H1 (cell line): ENCODE measurements around the gene PLBD2. TPM values are rescaled to one million over a fixed set of nuclear protein-coding genes. Genes with fewer than 3 reads are reported as not detected.

ENCODE experiments used
- CTCF ChIA-PET: fragments of 300-600 bp; sonication (Branson Sonifier 250); formaldehyde crosslinking; loops from one replicate; lab custom pipeline; 2021; ENCODE audit not compliant: partially characterized antibody; lab: Charles Lee
- POLR2A ChIA-PET: fragments of 300-600 bp; sonication (Branson Sonifier 250); formaldehyde crosslinking; loops from one replicate; lab custom pipeline; 2021; ENCODE audit warnings: inconsistent platforms; ENCODE audit not compliant: partially characterized antibody; lab: Charles Lee
- DNase-seq, 2 experiments: peaks; one replicate each; pipeline versions ENCODE4 v3.0.0 to v3.0.0-alpha.2; 2010 to 2022; ENCODE audit warnings: low spot score in 2 of 2, low read depth in 1 of 2, mixed read lengths in 1 of 2
- FAIRE-seq: peaks from 2 replicates; lab custom pipeline; 2011; peaks lifted over from hg19 to GRCh38; lab: Jason Lieb, UNC
- H2AFZ ChIP-seq: 2 replicates; pipeline ENCODE4 v1.8.1; 2012; ENCODE audit warnings: low read length, inconsistent platforms
- H2AK5ac ChIP-seq: 2 replicates; pipeline ENCODE4 v1.6.1; 2013; ENCODE audit warnings: low read depth, low read length
- H2BK120ac ChIP-seq: replicated peaks from 2 replicates; pipeline ENCODE3; 2013; ENCODE audit warnings: low read depth, low read length, inconsistent platforms
- H2BK12ac ChIP-seq: 2 replicates; pipeline ENCODE4 v1.6.1; 2013; ENCODE audit warnings: low read depth, low read length
- H2BK15ac ChIP-seq: 2 replicates; pipeline ENCODE4 v1.6.1; 2013; ENCODE audit warnings: low read length
- H2BK20ac ChIP-seq: 2 replicates; pipeline ENCODE4 v1.6.1; 2013; ENCODE audit warnings: low read length
- H2BK5ac ChIP-seq: 2 replicates; pipeline ENCODE4 v1.6.1; 2013; ENCODE audit warnings: low read depth, low read length
- H3K14ac ChIP-seq: 2 replicates; pipeline ENCODE4 v1.6.1; 2013; ENCODE audit warnings: inconsistent platforms; ENCODE audit not compliant: insufficient read length
- H3K18ac ChIP-seq: 2 replicates; pipeline ENCODE4 v1.6.1; 2013; ENCODE audit warnings: low read length; ENCODE audit errors: extremely low read depth
- H3K23ac ChIP-seq: 2 replicates; pipeline ENCODE4 v1.6.1; 2013; ENCODE audit warnings: inconsistent platforms; ENCODE audit not compliant: insufficient read length
- H3K23me2 ChIP-seq: 2 replicates; pipeline ENCODE4 v1.6.1; 2013; ENCODE audit warnings: low read depth, low read length
- H3K27ac ChIP-seq: 2 replicates; pipeline ENCODE4 v1.6.1; 2011; ENCODE audit warnings: low read depth, low read length, inconsistent platforms
- H3K27me3 ChIP-seq, 4 experiments: replicated peaks in 1 of 4; 1 replicate in 1 of 4; 2 replicates in 3 of 4; pipeline versions ENCODE4 v1.6.1 to v1.8.1; 2011 to 2013; ENCODE audit warnings: low read length in 3 of 4, mild to moderate bottlenecking in 3 of 4, inconsistent platforms in 2 of 4, mixed read lengths in 2 of 4, moderate library complexity in 1 of 4; ENCODE audit not compliant: control insufficient read depth in 3 of 4, insufficient read depth in 3 of 4; ENCODE audit errors: extremely low read depth in 1 of 4
- H3K36me3 ChIP-seq, 4 experiments: 2 replicates each; pipeline versions ENCODE4 v1.6.1 to v1.8.1; 2011 to 2013; ENCODE audit warnings: mild to moderate bottlenecking in 4 of 4, low read length in 3 of 4, moderate library complexity in 2 of 4, control low read depth in 1 of 4, inconsistent platforms in 1 of 4; ENCODE audit not compliant: insufficient read depth in 4 of 4, control insufficient read depth in 2 of 4
- H3K4ac ChIP-seq: replicated peaks from 2 replicates; pipeline ENCODE3; 2013; ENCODE audit warnings: low read length, low read depth, mixed read lengths, inconsistent platforms; ENCODE audit not compliant: insufficient read length
- H3K4me1 ChIP-seq, 4 experiments: replicated peaks in 1 of 4; 1 replicate in 1 of 4; 2 replicates in 3 of 4; pipeline versions ENCODE4 v1.6.1 to v1.8.1; 2011 to 2013; ENCODE audit warnings: low read length in 3 of 4, inconsistent platforms in 2 of 4, mixed read lengths in 1 of 4; ENCODE audit not compliant: insufficient read depth in 4 of 4, control insufficient read depth in 3 of 4
- H3K4me2 ChIP-seq, 2 experiments: 2 replicates each; pipeline versions ENCODE4 v1.6.1 to v1.8.1; 2011 to 2013; ENCODE audit warnings: low read depth in 2 of 2, low read length in 2 of 2, control low read depth in 1 of 2, inconsistent platforms in 1 of 2, mild to moderate bottlenecking in 1 of 2; ENCODE audit not compliant: insufficient read depth in 1 of 2
- H3K4me3 ChIP-seq, 4 experiments: fragments of 200-600, 300-600 bp in 1 of 4; sonication (generic), shearing (Covaris generic), sonication (Bioruptor Twin) in 1 of 4; 2 replicates each; pipeline versions ENCODE4 v1.5.1 to v1.8.1; 2011 to 2016; ENCODE audit warnings: low read length in 4 of 4, low read depth in 3 of 4, control low read depth in 2 of 4, inconsistent platforms in 2 of 4, mild to moderate bottlenecking in 2 of 4, mixed read lengths in 1 of 4, moderate library complexity in 1 of 4; ENCODE audit not compliant: insufficient read depth in 2 of 4; ENCODE audit errors: extremely low read depth in 1 of 4
- H3K56ac ChIP-seq: replicated peaks from 2 replicates; pipeline ENCODE3; 2013; ENCODE audit warnings: low read depth, mild to moderate bottlenecking, mixed read lengths, low read length, inconsistent platforms; ENCODE audit not compliant: insufficient read length
- H3K79me1 ChIP-seq: 2 replicates; pipeline ENCODE4 v1.6.1; 2013; ENCODE audit warnings: low read depth, low read length, control low read depth
- H3K79me2 ChIP-seq, 2 experiments: 2 replicates each; pipeline versions ENCODE4 v1.6.1 to v1.8.1; 2012 to 2013; ENCODE audit warnings: low read length in 2 of 2, mild to moderate bottlenecking in 2 of 2, inconsistent platforms in 1 of 2; ENCODE audit not compliant: insufficient read depth in 2 of 2, control insufficient read depth in 1 of 2
- H3K9ac ChIP-seq, 4 experiments: replicated peaks in 1 of 4; 1 replicate in 1 of 4; 2 replicates in 3 of 4; pipeline versions ENCODE4 v1.6.1 to v1.8.1; 2011 to 2013; ENCODE audit warnings: low read depth in 3 of 4, low read length in 3 of 4, control low read depth in 2 of 4, mild to moderate bottlenecking in 2 of 4, moderate library complexity in 2 of 4, inconsistent platforms in 1 of 4; ENCODE audit errors: extremely low read depth in 1 of 4
- H3K9me3 ChIP-seq, 2 experiments: 2 replicates each; pipeline versions ENCODE4 v1.6.1 to v1.8.1; 2012 to 2013; ENCODE audit warnings: mild to moderate bottlenecking in 2 of 2, moderate library complexity in 2 of 2, control low read depth in 1 of 2, inconsistent platforms in 1 of 2, low read depth in 1 of 2, low read length in 1 of 2, mixed read lengths in 1 of 2; ENCODE audit not compliant: insufficient read depth in 2 of 2
- H4K20me1 ChIP-seq, 2 experiments: replicated peaks in 1 of 2; 2 replicates each; pipeline versions ENCODE3 to v1.8.1; 2011 to 2013; ENCODE audit warnings: inconsistent platforms in 2 of 2, low read length in 2 of 2, mild to moderate bottlenecking in 1 of 2; ENCODE audit not compliant: insufficient read depth in 2 of 2, control insufficient read depth in 1 of 2
- H4K5ac ChIP-seq: 2 replicates; pipeline ENCODE4 v1.6.1; 2013; ENCODE audit warnings: low read length, low read depth, mixed read lengths, inconsistent platforms; ENCODE audit not compliant: insufficient read length
- H4K8ac ChIP-seq: 2 replicates; pipeline ENCODE4 v1.8.0; 2013; ENCODE audit warnings: mild to moderate bottlenecking, moderate library complexity, low read length, inconsistent platforms; ENCODE audit not compliant: insufficient read depth; ENCODE audit errors: extremely low read depth
- H4K91ac ChIP-seq: replicated peaks from 2 replicates; pipeline ENCODE3; 2013; ENCODE audit warnings: low read length, mixed read lengths, inconsistent platforms; ENCODE audit not compliant: insufficient read length
- ATF2 ChIP-seq: IDR thresholded peaks from 2 replicates; pipeline ENCODE4 v1.6.1; 2012; ENCODE audit warnings: low read length, inconsistent platforms
- EGR1 ChIP-seq: IDR thresholded peaks from 2 replicates; pipeline ENCODE4 v1.6.1; 2011; ENCODE audit warnings: low read depth, low read length, borderline replicate concordance
- FOSL1 ChIP-seq: IDR thresholded peaks from 2 replicates; pipeline ENCODE4 v1.6.1; 2011; ENCODE audit warnings: mild to moderate bottlenecking, low read depth, low read length, moderate library complexity; ENCODE audit not compliant: insufficient read depth
- NRF1 ChIP-seq: IDR thresholded peaks from 2 replicates; pipeline ENCODE4 v1.6.1; 2011; ENCODE audit warnings: mild to moderate bottlenecking, low read depth, low read length, improper control_type of control experiment
- PHF8 ChIP-seq: fragments of 200-600 bp; sonication (generic); conservative IDR thresholded peaks from 2 replicates; pipeline ENCODE4 v1.7.1; 2012; ENCODE audit warnings: low read depth, mild to moderate bottlenecking, inconsistent platforms, low read length, moderate library complexity
- POLR2AphosphoS5 ChIP-seq: IDR thresholded peaks from 2 replicates; pipeline ENCODE4 v1.6.1; 2011; ENCODE audit warnings: low read depth, low read length
- RFX5 ChIP-seq: IDR thresholded peaks from 2 replicates; pipeline ENCODE4 v1.6.1; 2011; ENCODE audit warnings: low read depth, low read length, improper control_type of control experiment, borderline replicate concordance
- SAP30 ChIP-seq: fragments of 300-600 bp; sonication (generic); IDR thresholded peaks from 2 replicates; pipeline ENCODE4 v1.7.1; 2012; ENCODE audit warnings: low read length, moderate library complexity, mild to moderate bottlenecking, inconsistent platforms; ENCODE audit not compliant: insufficient read depth, insufficient replicate concordance
- SIN3A ChIP-seq, 2 experiments: IDR thresholded peaks in 1 of 2; conservative IDR thresholded peaks in 1 of 2; 2 replicates each; pipeline ENCODE4 v1.6.1; 2011 to 2012; ENCODE audit warnings: low read length in 2 of 2, improper control_type of control experiment in 1 of 2, low read depth in 1 of 2, mild to moderate bottlenecking in 1 of 2
- SIX5 ChIP-seq: IDR thresholded peaks from 2 replicates; pipeline ENCODE4 v1.6.1; 2011; ENCODE audit warnings: mild to moderate bottlenecking, low read depth, low read length
- TAF7 ChIP-seq: optimal IDR thresholded peaks from 2 replicates; pipeline ENCODE3; 2011; ENCODE audit warnings: low read depth, mild to moderate bottlenecking, inconsistent platforms, low read length, moderate library complexity, borderline replicate concordance
- TEAD4 ChIP-seq: IDR thresholded peaks from 2 replicates; pipeline ENCODE4 v1.6.1; 2012; ENCODE audit warnings: low read depth, low read length, inconsistent platforms, mixed read lengths
- WGBS, 2 experiments: shearing (Covaris generic) in 1 of 2; methylation state at CpG; one replicate each; pipeline versions ENCODE4 v1.1.6 to v1.1.7; 2013 to 2015; ENCODE audit warnings: low lambda C conversion rate in 2 of 2, mixed read lengths in 2 of 2, inconsistent platforms in 1 of 2, low coverage in 1 of 2, missing lambda C conversion rate in 1 of 2; ENCODE audit not compliant: insufficient replicate concordance in 2 of 2, insufficient coverage in 1 of 2, insufficient read length in 1 of 2; ENCODE audit errors: extremely low coverage in 1 of 2, missing lambda C conversion rate in 1 of 2; 5-methylcytosine and 5-hydroxymethylcytosine counted together
- polyA plus RNA-seq, 7 experiments: library from polyadenylated mRNA; depleted of rRNA in 3 of 7; stranded (reverse) in 5 of 7; unstranded in 2 of 7; fragments of >200 nt in 5 of 7; fragments of 200-250 nt in 2 of 7; gene quantifications; 1 replicate in 5 of 7; 2 replicates in 1 of 7; 4 replicates in 1 of 7; pipeline versions ENCODE4 v1.2.1 to v1.2.3, GENCODE V29; 2011 to 2013; ENCODE audit warnings: missing spikeins in 2 of 7, mixed read lengths in 2 of 7
- total RNA-seq: library from RNA; stranded (reverse); fragmentation: NEBNext Ultra II Directional; extraction: Animal tissue kit (Norgen Biotek cat#: 25700); gene quantifications from 2 replicates; pipeline ENCODE4 v1.2.1, GENCODE V29; 2021

Gene PLBD2
- total and polyA plus RNA-seq, 2 of the 8 experiments (the other 6 are each of a cell fraction or from before 2014, with no cell fraction given) = 16.8 to 33.5 TPM

DNA sequence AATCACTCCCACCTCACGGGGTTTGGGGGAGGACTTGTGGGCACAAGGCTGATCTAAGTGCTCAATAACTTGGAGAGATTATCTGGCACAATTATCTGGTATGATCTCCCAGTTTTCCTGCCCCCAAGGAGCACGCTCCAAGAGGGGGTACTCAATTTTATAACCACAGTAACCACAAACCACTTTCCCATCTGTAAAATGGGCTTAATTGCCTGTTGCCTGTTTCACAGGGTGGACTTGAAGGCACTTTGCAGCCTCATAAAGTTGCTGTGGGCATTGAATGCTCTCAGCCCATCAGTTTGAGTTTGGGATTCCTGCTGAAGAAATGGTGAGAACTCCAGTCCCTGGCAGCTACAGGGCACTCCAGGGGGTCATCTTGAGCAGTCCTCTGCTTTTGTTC, 27.9 kb upstream of the PLBD2 start:
- FAIRE-seq (no peak), DNase-seq (no peak)
- ChIA-PET POLR2A (no interaction called here), CTCF (no interaction called here)
- Histone ChIP-seq H2BK12ac (no peak overlapping the region), H2BK5ac (no peak overlapping the region), H2BK120ac (no peak overlapping the region), H3K27ac (no peak overlapping the region), H3K9ac (no peak overlapping the region), H4K8ac (no peak overlapping the region), H3K18ac (no peak overlapping the region), H3K27me3 (peaks cover 0 to 11% (median 9%) of the 10 kb centered on the region in 4 experiments; a peak in 5 of 7 replicates), H3K4ac (no peak overlapping the region), H3K4me3 (no peak overlapping the region), H3K23me2 (peaks cover 5% of the 10 kb centered on the region; the same call in 1 of the 2 replicates), H4K20me1 (peaks cover 0 to 1% of the 10 kb centered on the region in 2 experiments), H3K79me2 (no peaks in the 10 kb centered on the region), H3K4me2 (no peak overlapping the region), H4K5ac (no peak overlapping the region), H3K56ac (no peak overlapping the region), H2AFZ (no peak overlapping the region), H3K79me1 (no peaks in the 10 kb centered on the region), H3K14ac (no peak overlapping the region), H4K91ac (no peak overlapping the region), H3K4me1 (peaks cover 0 to 4% (median under 1%) of the 10 kb centered on the region in 4 experiments; a peak in 2 of 7 replicates), H2AK5ac (no peak overlapping the region), H3K23ac (no peak overlapping the region), H3K9me3 (no peaks in the 10 kb centered on the region), H2BK20ac (no peak overlapping the region), H3K36me3 (no peaks in the 10 kb centered on the region), H2BK15ac (no peak overlapping the region)
- 90% methylated on average over 2 of the region's 2 CpGs; no CpG with 5 or more reads in 1 of the 2 experiments for WGBS, 2 experiments
- TF ChIP-seq TEAD4 (no peak), PHF8 (no peak), SIX5 (no peak), NRF1 (no peak), RFX5 (no peak), SIN3A (conservative IDR thresholded peaks at IDR 0.05 in 1 of 2, IDR thresholded peaks at IDR 0.05 in 1 of 2; ENCODE audit: low read depth in 1 of 2, low read length in 2 of 2) (no peak), TAF7 (no peak), POLR2AphosphoS5 (no peak), FOSL1 (no peak), SAP30 (no peak), ATF2 (no peak), EGR1 (no peak)
